HepG2 (cell line): ENCODE results near the gene CASP7. TPM values are rescaled to one million over a fixed set of nuclear protein-coding genes. Genes with fewer than 3 reads are reported as not detected.

Experiments used
- AHDC1 ChIP-seq: sonication (generic); formaldehyde crosslinking; IDR thresholded peaks from 2 replicates; pipeline ENCODE4 v1.5.1; 2020; ENCODE audit warnings: mild to moderate bottlenecking, missing genetic modification reagents, borderline replicate concordance
- ATF7-NPFF ChIP-seq: sonication (generic); formaldehyde crosslinking; IDR thresholded peaks from 2 replicates; pipeline ENCODE4 v1.8.1; 2023; ENCODE audit warnings: mild to moderate bottlenecking, low read depth, missing genetic modification reagents, moderate library complexity
- ATRX ChIP-seq: sonication (generic); formaldehyde crosslinking; IDR thresholded peaks from 2 replicates; pipeline ENCODE4 v1.4.0; 2020; ENCODE audit warnings: missing genetic modification reagents, borderline replicate concordance
- KDM6A ChIP-seq: IDR thresholded peaks from 2 replicates; pipeline ENCODE4 v1.6.1; 2016; ENCODE audit warnings: low read depth
- KLF16 ChIP-seq, 2 experiments: sonication (generic) in 1 of 2; formaldehyde crosslinking in 1 of 2; IDR thresholded peaks; 2 replicates each; pipeline versions ENCODE4 v1.6.1 to v1.8.0; 2016 to 2023; ENCODE audit warnings: missing genetic modification reagents in 2 of 2, missing compliant biosample characterization in 1 of 2
- MEIS2 ChIP-seq: sonication (generic); formaldehyde crosslinking; IDR thresholded peaks from 2 replicates; pipeline ENCODE4 v1.9.0; 2021; ENCODE audit warnings: mild to moderate bottlenecking, missing genetic modification reagents
- PHF8 ChIP-seq: sonication (generic); formaldehyde crosslinking; IDR thresholded peaks from 2 replicates; pipeline ENCODE4 v1.5.0; 2020; ENCODE audit warnings: missing genetic modification reagents
- RAD21 ChIP-seq: fragments of 450-650 bp; formaldehyde crosslinking; IDR thresholded peaks from 2 replicates; pipeline ENCODE4 v1.5.0; 2020; ENCODE audit warnings: mild to moderate bottlenecking
- SRSF1 ChIP-seq: fragments of 200-400 bp; formaldehyde crosslinking; optimal IDR thresholded peaks from 2 replicates; pipeline ENCODE3; 2017; ENCODE audit warnings: mild to moderate bottlenecking, low read depth, low read length, moderate library complexity
- TOE1 ChIP-seq: sonication (generic); formaldehyde crosslinking; IDR thresholded peaks from 2 replicates; pipeline ENCODE4 v1.4.0; 2020; ENCODE audit warnings: mild to moderate bottlenecking, missing genetic modification reagents
- ZBTB3 ChIP-seq: sonication (generic); formaldehyde crosslinking; IDR thresholded peaks from 2 replicates; pipeline ENCODE4 v1.4.0; 2020; ENCODE audit warnings: low read depth, mild to moderate bottlenecking, moderate library complexity, missing genetic modification reagents, borderline replicate concordance
- ZNF274 ChIP-seq: sonication (generic); formaldehyde crosslinking; IDR thresholded peaks from 2 replicates; pipeline ENCODE4 v1.5.1; 2020; ENCODE audit warnings: mild to moderate bottlenecking, missing genetic modification reagents
- ZNF44 ChIP-seq: sonication (generic); formaldehyde crosslinking; IDR thresholded peaks from 2 replicates; pipeline ENCODE4 v1.5.1; 2020; ENCODE audit warnings: mild to moderate bottlenecking, missing genetic modification reagents
- ZNF781 ChIP-seq: sonication (generic); formaldehyde crosslinking; IDR thresholded peaks from 2 replicates; pipeline ENCODE4 v1.5.1; 2020; ENCODE audit warnings: borderline replicate concordance, mild to moderate bottlenecking, missing genetic modification reagents; ENCODE audit errors: not compliant biosample characterization
- ZNF790 ChIP-seq: sonication (generic); formaldehyde crosslinking; IDR thresholded peaks from 2 replicates; pipeline ENCODE4 v1.8.0; 2022; ENCODE audit warnings: missing genetic modification reagents, mild to moderate bottlenecking, borderline replicate concordance
- polyA plus RNA-seq, 8 experiments: library from polyadenylated mRNA; depleted of rRNA in 3 of 8; stranded (reverse) in 7 of 8; unstranded in 1 of 8; fragments of >200 nt; fragmentation: Illumina TruSeq in 4 of 8; extraction: Trizol in 4 of 8; gene quantifications; 2 replicates each; pipeline versions ENCODE4 v1.2.1 to v1.2.3, GENCODE V29; 2011 to 2016; ENCODE audit warnings: low read depth in 4 of 8, missing spikeins in 1 of 8, mixed read lengths in 1 of 8; ENCODE audit not compliant: insufficient read depth in 1 of 8
- total RNA-seq, 5 experiments: library from RNA; depleted of rRNA; stranded (reverse); fragments of >200 nt; fragmentation: Illumina TruSeq; extraction: Trizol; gene quantifications; 2 replicates each; pipeline ENCODE4 v1.2.3, GENCODE V29; 2016; ENCODE audit warnings: low read depth in 1 of 5
- TF ChIP-seq, protein P1 (sequence below): sonication (generic); formaldehyde crosslinking; IDR thresholded peaks from 2 replicates; pipeline ENCODE4 v1.4.0; 2020; ENCODE audit warnings: missing genetic modification reagents
- TF ChIP-seq, protein P2 (sequence below): sonication (generic); formaldehyde crosslinking; IDR thresholded peaks from 2 replicates; pipeline ENCODE4 v1.4.0; 2020; ENCODE audit warnings: missing genetic modification reagents, mild to moderate bottlenecking, borderline replicate concordance
- TF ChIP-seq, protein P3 (sequence below): sonication (generic); IDR thresholded peaks from 2 replicates; pipeline ENCODE4 v1.6.1; 2016; ENCODE audit warnings: low read depth, borderline replicate concordance
- TF ChIP-seq, protein P4 (sequence below): sonication (generic); formaldehyde crosslinking; IDR thresholded peaks from 2 replicates; pipeline ENCODE4 v1.4.0; 2020; ENCODE audit warnings: missing genetic modification reagents

Gene CASP7
- total and polyA plus RNA-seq, 2 of the 13 experiments (the other 11 are each of a cell fraction or from before 2014, with no cell fraction given), result 11.9 to 39.3 TPM

GRCh38 chr10:113679463-113680189 lies at the start of gene CASP7 (continued):
- peak; percentile 72 for TF ChIP-seq PHF8 (CRISPR knock-in tag)
- TF ChIP-seq, protein P1, sequence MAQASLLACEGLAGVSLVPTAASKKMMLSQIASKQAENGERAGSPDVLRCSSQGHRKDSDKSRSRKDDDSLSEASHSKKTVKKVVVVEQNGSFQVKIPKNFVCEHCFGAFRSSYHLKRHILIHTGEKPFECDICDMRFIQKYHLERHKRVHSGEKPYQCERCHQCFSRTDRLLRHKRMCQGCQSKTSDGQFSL (CRISPR knock-in tag), result no peak
- TF ChIP-seq TOE1, result no peak
- peak; percentile 79 for TF ChIP-seq SRSF1
- no peak for TF ChIP-seq KLF16 (CRISPR knock-in tag; IDR thresholded peaks at IDR 0.05)
- TF ChIP-seq, protein P2, sequence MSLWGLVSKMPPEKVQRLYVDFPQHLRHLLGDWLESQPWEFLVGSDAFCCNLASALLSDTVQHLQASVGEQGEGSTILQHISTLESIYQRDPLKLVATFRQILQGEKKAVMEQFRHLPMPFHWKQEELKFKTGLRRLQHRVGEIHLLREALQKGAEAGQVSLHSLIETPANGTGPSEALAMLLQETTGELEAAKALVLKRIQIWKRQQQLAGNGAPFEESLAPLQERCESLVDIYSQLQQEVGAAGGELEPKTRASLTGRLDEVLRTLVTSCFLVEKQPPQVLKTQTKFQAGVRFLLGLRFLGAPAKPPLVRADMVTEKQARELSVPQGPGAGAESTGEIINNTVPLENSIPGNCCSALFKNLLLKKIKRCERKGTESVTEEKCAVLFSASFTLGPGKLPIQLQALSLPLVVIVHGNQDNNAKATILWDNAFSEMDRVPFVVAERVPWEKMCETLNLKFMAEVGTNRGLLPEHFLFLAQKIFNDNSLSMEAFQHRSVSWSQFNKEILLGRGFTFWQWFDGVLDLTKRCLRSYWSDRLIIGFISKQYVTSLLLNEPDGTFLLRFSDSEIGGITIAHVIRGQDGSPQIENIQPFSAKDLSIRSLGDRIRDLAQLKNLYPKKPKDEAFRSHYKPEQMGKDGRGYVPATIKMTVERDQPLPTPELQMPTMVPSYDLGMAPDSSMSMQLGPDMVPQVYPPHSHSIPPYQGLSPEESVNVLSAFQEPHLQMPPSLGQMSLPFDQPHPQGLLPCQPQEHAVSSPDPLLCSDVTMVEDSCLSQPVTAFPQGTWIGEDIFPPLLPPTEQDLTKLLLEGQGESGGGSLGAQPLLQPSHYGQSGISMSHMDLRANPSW (CRISPR knock-in tag), result 0 out of 2 replicates have a peak, but pooled peaks have one; percentile 50
- TF ChIP-seq, protein P3, sequence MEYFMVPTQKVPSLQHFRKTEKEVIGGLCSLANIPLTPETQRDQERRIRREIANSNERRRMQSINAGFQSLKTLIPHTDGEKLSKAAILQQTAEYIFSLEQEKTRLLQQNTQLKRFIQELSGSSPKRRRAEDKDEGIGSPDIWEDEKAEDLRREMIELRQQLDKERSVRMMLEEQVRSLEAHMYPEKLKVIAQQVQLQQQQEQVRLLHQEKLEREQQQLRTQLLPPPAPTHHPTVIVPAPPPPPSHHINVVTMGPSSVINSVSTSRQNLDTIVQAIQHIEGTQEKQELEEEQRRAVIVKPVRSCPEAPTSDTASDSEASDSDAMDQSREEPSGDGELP, result no peak
- TF ChIP-seq, protein P4, sequence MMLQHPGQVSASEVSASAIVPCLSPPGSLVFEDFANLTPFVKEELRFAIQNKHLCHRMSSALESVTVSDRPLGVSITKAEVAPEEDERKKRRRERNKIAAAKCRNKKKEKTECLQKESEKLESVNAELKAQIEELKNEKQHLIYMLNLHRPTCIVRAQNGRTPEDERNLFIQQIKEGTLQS, result no peak; the same call in 1 of the 2 replicates
- no peak for TF ChIP-seq ZNF44 (CRISPR knock-in tag)
- TF ChIP-seq ZNF274, result no peak; the same call in 1 of the 2 replicates
- TF ChIP-seq AHDC1 (CRISPR knock-in tag), result no peak
- peak; percentile 15 for TF ChIP-seq ZNF781 (CRISPR knock-in tag)
- TF ChIP-seq ATF7-NPFF (CRISPR knock-in tag), result no peak; the same call in 1 of the 2 replicates
- TF ChIP-seq ZBTB3 (CRISPR knock-in tag), result no peak
- no peak for TF ChIP-seq KDM6A (CRISPR knock-in tag)
- no peak for TF ChIP-seq ATRX (CRISPR knock-in tag)
- no peak for TF ChIP-seq MEIS2 (CRISPR knock-in tag)
- no peak for TF ChIP-seq ZNF790 (CRISPR knock-in tag)
- TF ChIP-seq RAD21 (CRISPR knock-in tag), result peak; percentile 41
